ENCODE results near the gene C1orf159. TPM values are rescaled to one million over a fixed set of nuclear protein-coding genes. Genes with fewer than 3 reads are reported as not detected.
"Not testable (repeated sequence)": the region's sequence is repeated elsewhere in the genome, so short reads cannot be mapped to it uniquely, and the experiment has no call there.

The C1orf159 gene
- total RNA-seq, 2 donors from 2014 or later, result 8.8 to 13.2 TPM

DNA sequence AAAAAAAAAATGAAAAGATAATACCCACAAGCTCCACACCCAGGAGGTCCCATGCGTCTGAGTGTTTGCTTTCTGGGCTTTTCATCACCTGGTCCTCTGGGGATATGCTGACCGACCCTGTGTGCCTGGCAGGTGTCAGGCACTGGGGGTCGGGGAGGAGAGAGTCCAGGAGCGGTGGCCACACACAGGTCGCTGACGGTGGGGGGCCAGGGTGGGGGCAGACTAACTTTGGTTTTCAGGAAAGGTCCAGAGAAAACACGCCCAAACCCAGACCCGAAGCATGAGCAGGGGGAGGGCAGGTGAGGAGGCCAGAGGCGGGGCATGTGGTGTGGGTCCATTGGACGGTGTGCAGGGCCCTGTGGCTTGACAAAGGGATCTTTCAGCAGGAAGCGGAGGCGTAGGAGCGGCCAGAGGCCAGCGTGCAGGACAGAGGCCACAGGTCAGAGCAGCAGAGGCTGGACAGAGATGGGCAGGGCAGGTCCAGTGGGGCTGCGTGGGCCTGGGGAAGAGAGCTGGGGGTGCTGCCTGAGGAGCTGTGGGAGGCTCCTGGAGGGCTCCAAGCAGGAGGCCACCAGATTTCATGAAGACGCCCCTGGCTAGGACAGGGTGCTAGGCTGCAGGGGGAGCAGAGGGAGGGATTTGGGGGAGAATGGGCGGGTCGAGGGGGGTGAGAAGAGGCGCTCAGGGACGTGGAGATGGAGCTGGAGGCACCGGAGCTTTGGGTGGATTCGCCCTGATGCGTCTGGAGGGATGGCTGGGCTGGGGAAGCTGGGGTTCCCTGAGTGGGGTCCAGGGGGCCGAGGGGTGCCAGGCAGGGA, 57.6 kb downstream of the C1orf159 start:
- H3K9me3 ChIP-seq, result no peaks in the 10 kb centered on the region
- WGBS, 2 donors, result 12 to 14% methylated on average over 19 to 24 of the region's 24 CpGs
- TF ChIP-seq, protein P1, sequence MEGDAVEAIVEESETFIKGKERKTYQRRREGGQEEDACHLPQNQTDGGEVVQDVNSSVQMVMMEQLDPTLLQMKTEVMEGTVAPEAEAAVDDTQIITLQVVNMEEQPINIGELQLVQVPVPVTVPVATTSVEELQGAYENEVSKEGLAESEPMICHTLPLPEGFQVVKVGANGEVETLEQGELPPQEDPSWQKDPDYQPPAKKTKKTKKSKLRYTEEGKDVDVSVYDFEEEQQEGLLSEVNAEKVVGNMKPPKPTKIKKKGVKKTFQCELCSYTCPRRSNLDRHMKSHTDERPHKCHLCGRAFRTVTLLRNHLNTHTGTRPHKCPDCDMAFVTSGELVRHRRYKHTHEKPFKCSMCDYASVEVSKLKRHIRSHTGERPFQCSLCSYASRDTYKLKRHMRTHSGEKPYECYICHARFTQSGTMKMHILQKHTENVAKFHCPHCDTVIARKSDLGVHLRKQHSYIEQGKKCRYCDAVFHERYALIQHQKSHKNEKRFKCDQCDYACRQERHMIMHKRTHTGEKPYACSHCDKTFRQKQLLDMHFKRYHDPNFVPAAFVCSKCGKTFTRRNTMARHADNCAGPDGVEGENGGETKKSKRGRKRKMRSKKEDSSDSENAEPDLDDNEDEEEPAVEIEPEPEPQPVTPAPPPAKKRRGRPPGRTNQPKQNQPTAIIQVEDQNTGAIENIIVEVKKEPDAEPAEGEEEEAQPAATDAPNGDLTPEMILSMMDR (IDR thresholded peaks at IDR 0.05), result no peak
- TF ChIP-seq POLR2A (IDR thresholded peaks at IDR 0.05), result no peak
- H3K4me3 ChIP-seq, result no peak overlapping the region
- peaks cover 0 to 14% of the 10 kb centered on the region in 2 donors for H3K27me3 ChIP-seq
- no peak overlapping the region for H3K27ac ChIP-seq
- DNase-seq, result no peak
- no peaks in the 10 kb centered on the region for H3K36me3 ChIP-seq (replicated peaks in 1 of 2; ENCODE audit: insufficient read depth in 1 of 2, low read depth in 2 of 2)
- H3K4me1 ChIP-seq, result peaks cover 27% of the 10 kb centered on the region
- intact Hi-C loops (cut with DNase I), result no loop called here
- no peak for ATAC-seq

DNA sequence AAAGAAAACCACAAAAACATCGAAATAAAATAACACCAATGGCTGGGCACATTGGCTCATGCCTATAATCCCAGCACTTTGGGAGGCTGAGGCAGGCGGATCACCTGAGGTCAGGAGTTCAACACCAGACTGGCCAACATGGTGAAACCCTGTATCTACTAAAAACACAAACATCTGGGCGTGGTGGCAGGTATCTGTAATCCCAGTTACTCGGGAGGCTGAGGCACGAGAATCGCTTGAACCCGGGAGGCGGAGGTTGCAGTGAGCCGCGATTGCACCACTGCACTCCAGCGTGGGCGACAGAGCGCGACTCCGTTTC, 58.2 kb downstream of the C1orf159 start:
- ATAC-seq; H3K36me3 ChIP-seq (replicated peaks in 1 of 2; ENCODE audit: insufficient read depth in 1 of 2, low read depth in 2 of 2); DNase-seq; H3K27ac ChIP-seq; intact Hi-C loops (cut with DNase I); H3K9me3 ChIP-seq; H3K4me3 ChIP-seq: not testable (repeated sequence)
- peaks cover 0 to 14% of the 10 kb centered on the region in 2 donors for H3K27me3 ChIP-seq
- H3K4me1 ChIP-seq, result peaks cover 27% of the 10 kb centered on the region
- 48 to 55% methylated on average over 15 of the region's 15 CpGs for WGBS, 2 donors

DNA sequence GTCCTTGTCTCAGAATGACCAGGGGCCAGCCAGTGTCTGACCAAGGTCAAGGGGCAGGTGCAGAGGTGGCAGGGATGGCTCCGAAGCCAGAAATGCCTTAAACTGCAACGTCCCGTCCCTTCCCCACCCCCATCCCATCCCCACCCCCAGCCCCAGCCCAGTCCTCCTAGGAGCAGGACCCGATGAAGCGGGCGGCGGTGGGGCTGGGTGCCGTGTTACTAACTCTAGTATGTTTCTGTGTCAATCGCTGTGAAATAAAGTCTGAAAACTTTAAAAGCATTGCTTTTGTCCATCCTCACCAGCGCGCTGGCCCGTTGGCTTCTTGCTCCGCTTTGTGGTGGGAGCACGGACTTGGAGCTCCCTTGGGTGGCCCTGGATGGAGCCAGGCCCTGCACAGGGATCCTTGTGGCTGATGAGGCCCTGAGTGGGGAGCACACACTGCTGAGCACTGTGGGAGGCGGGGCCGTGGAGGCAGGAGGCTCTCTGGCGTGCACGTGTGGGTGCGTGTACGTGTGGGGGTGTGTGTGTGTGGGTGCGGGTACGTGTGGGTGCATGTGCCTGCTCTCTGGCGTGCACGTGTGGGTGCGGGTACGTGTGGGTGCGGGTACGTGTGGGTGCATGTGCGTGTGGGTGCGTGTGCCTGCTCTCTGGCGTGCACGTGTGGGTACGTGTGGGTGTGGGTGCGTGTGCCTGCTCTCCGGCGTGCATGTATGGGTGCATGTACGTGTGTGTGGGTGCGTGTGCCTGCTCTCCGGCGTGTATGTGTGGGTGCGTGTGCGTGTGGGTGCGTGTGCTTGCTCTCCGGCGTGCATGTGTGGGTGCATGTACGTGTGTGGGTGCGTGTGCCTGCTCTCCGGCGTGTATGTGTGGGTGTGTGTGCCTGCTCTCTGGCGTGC, 59.8 kb downstream of the C1orf159 start:
- ATAC-seq (no peak), DNase-seq (no peak)
- intact Hi-C loops (cut with DNase I), result no loop called here
- Histone ChIP-seq H3K27me3 (peaks cover 0 to 9% of the 10 kb centered on the region in 2 donors), H3K9me3 (no peaks in the 10 kb centered on the region), H3K36me3 (replicated peaks in 1 of 2; ENCODE audit: insufficient read depth in 1 of 2, low read depth in 2 of 2) (no peaks in the 10 kb centered on the region), H3K4me1 (peaks cover 27% of the 10 kb centered on the region), H3K4me3 (no peak overlapping the region), H3K27ac (no peak overlapping the region)
- 81 to 84% methylated on average over 32 to 45 of the region's 50 CpGs for WGBS, 2 donors
- no peak for TF ChIP-seq POLR2A (IDR thresholded peaks at IDR 0.05)
- TF ChIP-seq, protein P1 (IDR thresholded peaks at IDR 0.05), result no peak

DNA sequence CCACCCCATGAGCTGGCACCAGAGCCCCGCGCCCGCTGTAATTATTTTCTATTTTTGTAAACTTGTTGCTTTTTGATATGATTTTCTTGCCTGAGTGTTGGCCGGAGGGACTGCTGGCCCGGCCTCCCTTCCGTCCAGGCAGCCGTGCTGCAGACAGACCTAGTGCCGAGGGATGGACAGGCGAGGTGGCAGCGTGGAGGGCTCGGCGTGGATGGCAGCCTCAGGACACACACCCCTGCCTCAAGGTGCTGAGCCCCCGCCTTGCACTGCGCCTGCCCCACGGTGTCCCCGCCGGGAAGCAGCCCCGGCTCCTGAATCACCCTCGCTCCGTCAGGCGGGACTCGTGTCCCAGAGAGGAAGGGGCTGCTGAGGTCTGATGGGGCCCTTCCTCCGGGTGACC, 60.9 kb downstream of the C1orf159 start:
- Histone ChIP-seq H3K4me1 (peaks cover 21% of the 10 kb centered on the region), H3K9me3 (no peaks in the 10 kb centered on the region), H3K36me3 (replicated peaks in 1 of 2; ENCODE audit: insufficient read depth in 1 of 2, low read depth in 2 of 2) (no peaks in the 10 kb centered on the region), H3K4me3 (no peak overlapping the region), H3K27me3 (peaks cover 0 to 7% of the 10 kb centered on the region in 2 donors), H3K27ac (no peak overlapping the region)
- no peak for ATAC-seq
- WGBS, 2 donors, result 84 to 89% methylated on average over 19 to 23 of the region's 23 CpGs
- no peak for DNase-seq
- intact Hi-C loops (cut with DNase I), result no loop called here
- no peak for TF ChIP-seq POLR2A (IDR thresholded peaks at IDR 0.05)
- TF ChIP-seq, protein P1 (IDR thresholded peaks at IDR 0.05), result no peak

DNA sequence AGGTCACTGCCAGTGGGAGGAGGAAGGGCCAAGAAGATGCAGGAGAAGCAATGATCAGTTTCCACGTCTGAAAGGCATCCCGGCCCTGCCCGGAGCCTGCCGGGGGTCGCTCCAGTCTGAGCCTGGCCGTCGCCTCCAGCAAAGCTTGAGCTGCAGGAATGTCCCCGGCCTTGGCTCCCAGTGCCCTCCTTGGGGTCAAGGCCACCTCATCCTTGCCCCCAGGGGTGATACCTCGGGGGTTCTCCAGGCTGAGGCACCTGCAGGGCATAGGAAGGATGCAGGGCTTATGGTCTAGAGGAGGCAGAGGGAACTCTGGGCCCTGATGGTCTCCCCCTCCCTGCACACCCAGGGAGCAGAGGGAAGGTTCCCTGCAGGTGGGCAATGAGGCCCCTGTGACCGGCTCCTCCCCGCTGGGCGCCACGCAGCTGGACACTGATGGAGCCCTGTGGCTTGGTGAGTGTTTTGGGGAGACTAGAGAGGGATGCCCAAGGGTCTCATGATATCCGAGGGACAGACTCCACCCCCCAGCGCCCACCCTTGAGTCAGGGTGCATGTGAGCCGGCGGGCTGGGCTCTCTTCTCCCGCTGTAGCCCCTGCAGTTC, 61.7 kb downstream of the C1orf159 start:
- intact Hi-C loops (cut with DNase I), result no loop called here
- Histone ChIP-seq H3K4me3 (no peak overlapping the region), H3K4me1 (peaks cover 13% of the 10 kb centered on the region), H3K27me3 (peaks cover 0 to 7% of the 10 kb centered on the region in 2 donors), H3K9me3 (no peaks in the 10 kb centered on the region), H3K36me3 (replicated peaks in 1 of 2; ENCODE audit: insufficient read depth in 1 of 2, low read depth in 2 of 2) (no peaks in the 10 kb centered on the region), H3K27ac (no peak overlapping the region)
- 77 to 85% methylated on average over 4 to 15 of the region's 18 CpGs for WGBS, 2 donors
- no peak for TF ChIP-seq POLR2A (IDR thresholded peaks at IDR 0.05)
- TF ChIP-seq, protein P1 (IDR thresholded peaks at IDR 0.05), result no peak
- ATAC-seq (no peak), DNase-seq (no peak)
